ENCODE results near the gene GCHFR.

Gene GCHFR

DNA sequence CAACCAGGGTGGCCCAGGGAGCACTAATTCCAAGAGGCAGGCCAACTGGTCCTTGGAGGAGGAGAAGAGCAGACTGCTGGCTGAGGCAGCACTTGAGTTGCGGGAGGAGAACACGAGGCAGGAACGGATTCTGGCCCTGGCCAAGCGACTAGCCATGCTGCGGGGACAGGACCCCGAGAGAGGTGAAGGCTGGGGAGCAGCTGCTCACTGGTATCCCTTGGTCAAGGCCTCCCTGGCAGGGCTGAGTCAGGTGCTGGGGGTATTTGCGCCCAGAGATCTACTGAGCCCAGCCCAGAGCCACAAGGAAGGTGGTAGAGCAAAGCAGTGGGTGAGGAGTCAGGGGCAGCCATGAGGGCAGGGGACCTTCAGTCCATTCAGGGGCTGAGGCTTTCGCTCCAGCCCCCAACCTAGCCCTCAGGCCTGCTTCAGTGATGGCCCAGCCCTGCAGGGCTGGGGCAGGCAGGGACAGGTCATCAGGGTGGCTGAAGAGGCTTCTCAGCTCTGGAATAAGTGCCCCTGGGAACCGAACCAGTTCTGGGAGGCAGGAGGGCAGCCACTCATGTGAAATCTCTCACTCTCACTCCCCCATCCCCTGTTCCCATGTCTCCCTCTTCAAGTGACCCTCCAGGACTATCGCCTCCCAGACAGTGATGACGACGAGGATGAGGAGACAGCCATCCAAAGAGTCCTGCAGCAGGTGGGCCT is 49.0 kb downstream of the GCHFR start:
- Histone ChIP-seq H3K4me3 (no peak overlapping the region), H3K27ac (no peak overlapping the region)
- DNase-seq (ENCODE audit: low spot score): no peak
- TF ChIP-seq CTCF (IDR thresholded peaks at IDR 0.05): no peak

DNA sequence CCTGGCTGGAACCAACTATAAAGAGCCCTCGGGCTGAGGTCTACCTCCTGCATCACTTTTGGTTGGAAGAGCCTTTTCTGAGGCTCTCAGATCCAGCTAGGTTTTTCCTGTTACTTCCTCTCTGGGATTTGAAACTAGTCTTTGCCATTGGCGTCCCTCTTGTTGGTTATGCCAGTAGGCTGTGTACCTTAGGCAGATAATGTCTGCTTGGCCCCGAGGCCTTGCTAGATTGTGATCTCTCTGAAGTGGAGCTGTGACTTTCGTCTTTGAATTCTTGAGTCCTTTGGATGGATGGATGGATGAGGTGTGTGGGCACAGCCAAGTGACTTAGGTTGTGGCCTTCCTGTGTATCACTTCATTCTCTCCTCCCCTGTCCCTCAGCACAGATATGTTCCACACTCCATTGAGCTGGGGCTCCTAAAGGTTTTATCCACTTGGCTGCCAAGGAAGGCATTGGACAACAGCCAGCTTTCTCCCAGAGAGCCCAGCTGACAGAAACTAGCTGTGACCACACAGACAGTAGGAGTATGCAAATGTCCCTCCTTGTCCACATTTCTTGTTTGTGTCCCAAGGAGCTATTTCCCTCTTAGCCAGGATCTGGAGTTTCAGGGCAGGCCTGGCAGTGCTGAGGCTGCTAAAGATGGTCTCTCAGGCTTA is 51.3 kb downstream of the GCHFR start:
- TF ChIP-seq CTCF (IDR thresholded peaks at IDR 0.05): no peak
- no peak overlapping the region for H3K4me3 ChIP-seq
- DNase-seq (ENCODE audit: low spot score): no peak
- no peak overlapping the region for H3K27ac ChIP-seq

All from coronary artery (tissue), 2 donors.